NCI-H1105 treated with DMSO at 0.1 percent for 48 hours (cell line): ENCODE results near the gene LBHD2.

Experiments
- DNase-seq: peaks from one replicate; lab custom pipeline; 2025; lab: John Stamatoyannopoulos, UW

LBHD2 gene

GRCh38 chr14:103121121-103121845 lies 37.3 kb downstream of the LBHD2 start:
- no peak for DNase-seq

GRCh38 chr14:103121846-103122584 lies 38.0 kb downstream of the LBHD2 start:
- DNase-seq: peak; percentile 98

GRCh38 chr14:103122585-103122946 lies 38.6 kb downstream of the LBHD2 start:
- DNase-seq: no peak

- peak; percentile 71 for DNase-seq
These were observed 39.1 kb downstream of the LBHD2 start, which contains the start of gene TNFAIP2 for GRCh38 chr14:103122947-103123633. Gene TNFAIP2, plus strand, starts transcription at chr14:103123461. Its CDS starts 2,997 bp downstream, at chr14:103126458.

- no peak for DNase-seq
These were observed 39.9 kb downstream of the LBHD2 start for GRCh38 chr14:103123634-103124500.

GRCh38 chr14:103124501-103125001 lies 40.5 kb downstream of the LBHD2 start:
- no peak for DNase-seq

- no peak for DNase-seq
These were observed 41.4 kb downstream of the LBHD2 start for GRCh38 chr14:103125098-103126070.

- DNase-seq: no peak
These were observed 42.3 kb downstream of the LBHD2 start for GRCh38 chr14:103126088-103126872.

- no peak for DNase-seq
These were observed 42.9 kb downstream of the LBHD2 start for GRCh38 chr14:103126873-103127304.

- DNase-seq: no peak
These were observed 43.3 kb downstream of the LBHD2 start for GRCh38 chr14:103127356-103127755.

- DNase-seq: no peak
These were observed 44.0 kb downstream of the LBHD2 start for GRCh38 chr14:103127861-103128598.

- no peak for DNase-seq
These were observed 44.8 kb downstream of the LBHD2 start for GRCh38 chr14:103128631-103129300.

GRCh38 chr14:103129301-103130016 lies 45.4 kb downstream of the LBHD2 start:
- no peak for DNase-seq

GRCh38 chr14:103130017-103130764 lies 46.2 kb downstream of the LBHD2 start:
- DNase-seq: no peak

GRCh38 chr14:103130965-103131364 lies 47.0 kb downstream of the LBHD2 start:
- DNase-seq: no peak

- DNase-seq: no peak
These were observed 47.6 kb downstream of the LBHD2 start for GRCh38 chr14:103131580-103131979.
